A673 (cell line): Measurements from ENCODE around the gene LRCH1. TPM values are rescaled to one million over a fixed set of nuclear protein-coding genes. Genes with fewer than 3 reads are reported as not detected.

ENCODE experiments used
- BruUV-seq: library from RNA; stranded (reverse); fragments of 400-500 nt; replicated peaks from 2 replicates; lab custom pipeline; 2021; lab: Mats Ljungman, UMichigan
- CTCF ChIA-PET: fragments of 300-600 bp; sonication (Branson Sonifier 250); formaldehyde crosslinking; loops from one replicate; lab custom pipeline; 2022; ENCODE audit warnings: antibody characterized with exemption; lab: Charles Lee
- POLR2A ChIA-PET: fragments of 300-600 bp; sonication (Branson Sonifier 250); formaldehyde crosslinking; loops from one replicate; lab custom pipeline; 2022; ENCODE audit warnings: antibody characterized with exemption; ENCODE audit not compliant: low non-redundant PET; lab: Charles Lee
- DNase-seq: peaks from one replicate; pipeline ENCODE4 v3.0.0-alpha.2; 2015; ENCODE audit warnings: low spot score
- H3K27ac ChIP-seq: fragments of 200-600 bp; sonication (generic); 2 replicates; pipeline ENCODE4 v1.5.1; 2016; ENCODE audit warnings: mixed run types, low read depth, mild to moderate bottlenecking, mixed read lengths, antibody characterized with exemption, low read length; ENCODE audit not compliant: poor library complexity, severe bottlenecking
- H3K27me3 ChIP-seq: fragments of 200-600 bp; sonication (generic); replicated peaks from 2 replicates; pipeline ENCODE4 v1.6.1; 2017; ENCODE audit warnings: mixed run types, low read depth, mild to moderate bottlenecking, mixed read lengths, antibody characterized with exemption, low read length; ENCODE audit not compliant: insufficient read depth, poor library complexity
- H3K36me3 ChIP-seq: fragments of 200-600 bp; sonication (generic); 2 replicates; pipeline ENCODE4 v1.6.1; 2016; ENCODE audit warnings: mixed run types, mild to moderate bottlenecking, mixed read lengths, antibody characterized with exemption, low read length; ENCODE audit not compliant: insufficient read depth, poor library complexity, severe bottlenecking
- H3K4me1 ChIP-seq: fragments of 200-600 bp; sonication (generic); 2 replicates; pipeline ENCODE4 v1.6.1; 2017; ENCODE audit warnings: mixed run types, mild to moderate bottlenecking, mixed read lengths, antibody characterized with exemption, low read length; ENCODE audit not compliant: insufficient read depth, poor library complexity, severe bottlenecking
- H3K4me3 ChIP-seq: fragments of 200-600 bp; sonication (generic); 2 replicates; pipeline ENCODE4 v1.5.1; 2016; ENCODE audit warnings: low read depth, mixed run types, mild to moderate bottlenecking, mixed read lengths, low read length; ENCODE audit not compliant: poor library complexity, severe bottlenecking
- H3K9me3 ChIP-seq: fragments of 200-600 bp; sonication (generic); 2 replicates; pipeline ENCODE4 v1.6.1; 2016; ENCODE audit warnings: mixed run types, low read depth, mild to moderate bottlenecking, mixed read lengths, antibody characterized with exemption, low read length; ENCODE audit not compliant: poor library complexity, severe bottlenecking
- EZH2 ChIP-seq: fragments of 200-600 bp; sonication (generic); IDR thresholded peaks from 2 replicates; pipeline ENCODE4 v1.6.1; 2017; ENCODE audit warnings: borderline replicate concordance, low read depth, mild to moderate bottlenecking, mixed read lengths, antibody characterized with exemption, low read length; ENCODE audit not compliant: poor library complexity, severe bottlenecking
- intact Hi-C: fragments of 100-400 bp; cut with micrococcal nuclease; formaldehyde crosslinking; loops from one replicate; pipeline ENCODE4 v1.10.0; 2022; ENCODE audit not compliant: unreplicated experiment
- total RNA-seq: library from RNA; stranded (reverse); gene quantifications from 2 replicates; pipeline ENCODE4 v1.2.3, GENCODE V29; 2021
- TF ChIP-seq, protein P1 (sequence below): fragments of 300-800, 200-600 bp; sonication (generic); conservative IDR thresholded peaks from 2 replicates; pipeline ENCODE4 v1.5.1; 2017; ENCODE audit warnings: low read depth, mild to moderate bottlenecking, antibody characterized with exemption, low read length, moderate library complexity, mixed read lengths

LRCH1 gene
- total RNA-seq, 1 experiment from 2014 or later, result 25.3 TPM

DNA sequence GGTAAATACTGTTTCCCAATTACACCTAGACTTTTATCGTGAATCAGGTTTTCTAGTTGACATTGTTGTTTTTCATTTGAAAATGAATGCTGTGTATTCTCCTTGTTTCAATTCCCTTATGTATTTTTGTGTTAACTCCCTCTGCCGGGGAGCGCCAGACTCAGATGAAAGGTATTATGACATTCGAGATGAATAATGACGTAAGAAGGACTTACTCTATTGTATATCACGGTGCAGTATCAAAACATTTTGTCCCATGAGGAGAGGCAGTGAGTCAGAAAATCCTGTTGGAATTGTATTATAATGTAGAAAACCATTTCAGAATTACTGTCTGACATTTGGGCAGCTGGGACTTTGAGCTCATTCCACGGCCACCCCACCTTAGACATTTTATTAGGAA is 61.6 kb downstream of the LRCH1 start:
- Histone ChIP-seq H3K36me3 (no peaks in the 10 kb centered on the region), H3K27ac (no peak overlapping the region), H3K9me3 (no peaks in the 10 kb centered on the region), H3K4me3 (no peak overlapping the region), H3K4me1 (peaks cover 50% of the 10 kb centered on the region), H3K27me3 (no peaks in the 10 kb centered on the region)
- TF ChIP-seq, protein P1, sequence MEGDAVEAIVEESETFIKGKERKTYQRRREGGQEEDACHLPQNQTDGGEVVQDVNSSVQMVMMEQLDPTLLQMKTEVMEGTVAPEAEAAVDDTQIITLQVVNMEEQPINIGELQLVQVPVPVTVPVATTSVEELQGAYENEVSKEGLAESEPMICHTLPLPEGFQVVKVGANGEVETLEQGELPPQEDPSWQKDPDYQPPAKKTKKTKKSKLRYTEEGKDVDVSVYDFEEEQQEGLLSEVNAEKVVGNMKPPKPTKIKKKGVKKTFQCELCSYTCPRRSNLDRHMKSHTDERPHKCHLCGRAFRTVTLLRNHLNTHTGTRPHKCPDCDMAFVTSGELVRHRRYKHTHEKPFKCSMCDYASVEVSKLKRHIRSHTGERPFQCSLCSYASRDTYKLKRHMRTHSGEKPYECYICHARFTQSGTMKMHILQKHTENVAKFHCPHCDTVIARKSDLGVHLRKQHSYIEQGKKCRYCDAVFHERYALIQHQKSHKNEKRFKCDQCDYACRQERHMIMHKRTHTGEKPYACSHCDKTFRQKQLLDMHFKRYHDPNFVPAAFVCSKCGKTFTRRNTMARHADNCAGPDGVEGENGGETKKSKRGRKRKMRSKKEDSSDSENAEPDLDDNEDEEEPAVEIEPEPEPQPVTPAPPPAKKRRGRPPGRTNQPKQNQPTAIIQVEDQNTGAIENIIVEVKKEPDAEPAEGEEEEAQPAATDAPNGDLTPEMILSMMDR, result 0 out of 2 replicates have a peak, but pooled peaks have one; percentile 25
- TF ChIP-seq EZH2, result no peak
- BruUV-seq, result no TSS peak
- ChIA-PET POLR2A (no interaction called here), CTCF (no interaction called here)
- no peak for DNase-seq
- intact Hi-C loops, result no loop called here

DNA sequence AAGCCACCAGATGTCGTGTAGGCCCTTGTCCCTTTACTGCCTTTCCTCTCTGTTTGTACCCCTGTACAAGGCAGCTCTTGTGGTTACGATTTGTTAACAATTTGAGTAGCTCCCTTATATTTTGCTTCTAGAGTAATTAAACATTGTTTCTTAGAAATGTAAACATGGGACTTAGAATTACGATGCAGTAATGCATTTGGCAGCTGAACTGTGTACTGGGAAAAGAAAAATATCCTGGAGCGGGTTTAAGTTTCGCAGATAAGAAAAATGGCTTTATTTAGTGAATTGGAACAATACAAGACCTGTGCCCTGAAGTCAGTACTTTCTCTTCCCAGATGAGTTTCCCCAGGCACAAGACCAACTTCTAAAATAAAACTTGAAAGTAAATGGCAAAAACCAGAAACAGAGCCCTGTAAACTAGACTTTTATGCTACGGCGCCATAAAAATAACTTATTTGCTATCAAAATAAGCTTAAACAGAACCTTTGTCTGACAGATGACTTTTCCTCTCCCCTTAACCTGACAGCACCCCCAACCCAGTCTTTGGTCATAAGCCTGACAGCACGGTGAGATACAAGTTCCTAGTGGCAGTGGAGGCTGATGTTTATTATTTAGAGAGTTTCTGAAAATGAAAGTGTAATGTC is 63.0 kb downstream of the LRCH1 start:
- Histone ChIP-seq H3K27me3 (no peaks in the 10 kb centered on the region), H3K4me3 (no peak overlapping the region), H3K27ac (peak overlapping the region; percentile 34), H3K4me1 (peaks cover 59% of the 10 kb centered on the region), H3K36me3 (no peaks in the 10 kb centered on the region), H3K9me3 (no peaks in the 10 kb centered on the region)
- no TSS peak for BruUV-seq
- intact Hi-C loops, result no loop called here
- CTCF ChIA-PET, result no interaction called here
- DNase-seq, result no peak
- POLR2A ChIA-PET, result no interaction called here
- TF ChIP-seq EZH2, result no peak
- TF ChIP-seq, protein P1, result no peak

DNA sequence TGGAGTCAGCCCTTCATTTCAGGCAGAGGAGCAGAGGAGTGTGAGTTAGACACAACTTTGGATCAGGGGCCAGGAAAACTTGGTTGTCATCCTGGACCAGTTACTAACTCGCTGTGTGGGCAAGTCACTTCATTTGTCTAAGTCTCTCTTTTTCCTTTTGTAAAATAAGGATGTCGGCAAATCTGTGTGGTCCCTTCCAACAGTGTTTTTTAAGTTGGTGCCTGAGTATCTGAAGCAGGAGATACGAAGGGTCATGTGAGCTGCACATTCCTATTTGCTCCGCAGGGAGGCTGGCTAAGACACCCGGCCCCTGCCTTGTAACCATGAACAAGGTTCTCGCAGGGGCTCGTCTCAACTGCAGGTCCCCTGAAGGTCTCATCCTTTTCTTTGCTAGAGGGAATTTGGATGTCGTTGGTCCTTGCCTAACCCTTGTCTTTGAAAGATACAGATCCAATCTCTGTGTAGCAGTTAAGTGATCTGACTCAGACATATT is 64.3 kb downstream of the LRCH1 start:
- intact Hi-C loops, result no loop called here
- no peaks in the 10 kb centered on the region for H3K36me3 ChIP-seq
- no peaks in the 10 kb centered on the region for H3K27me3 ChIP-seq
- no peak overlapping the region for H3K27ac ChIP-seq
- no peak overlapping the region for H3K4me3 ChIP-seq
- no peak for DNase-seq
- POLR2A ChIA-PET, result interaction anchor here (0.6 kb wide), 1 partner anchor 1167 kb away, joined by 3 read pairs; no protein-coding TSS in a partner anchor
- BruUV-seq, result no TSS peak
- H3K9me3 ChIP-seq, result no peaks in the 10 kb centered on the region
- peaks cover 72% of the 10 kb centered on the region for H3K4me1 ChIP-seq
- TF ChIP-seq EZH2, result no peak
- TF ChIP-seq, protein P1, result no peak
- CTCF ChIA-PET, result no interaction called here
